ENCODE measurements around the gene ADARB2.
"Not testable (repeated sequence)": the region's sequence is repeated elsewhere in the genome, so short reads cannot be mapped to it uniquely, and the experiment has no call there.

The ADARB2 gene

GRCh38 chr10:1328161-1328823 is 409.0 kb downstream of the ADARB2 start:
- no peak for DNase-seq

GRCh38 chr10:1327759-1328158 is 409.6 kb downstream of the ADARB2 start:
- DNase-seq, result no peak

GRCh38 chr10:1326514-1326913 is 410.8 kb downstream of the ADARB2 start:
- DNase-seq, result not testable (repeated sequence)

- DNase-seq, result no peak
These were observed 412.4 kb downstream of the ADARB2 start for GRCh38 chr10:1324903-1325302.

- no peak for DNase-seq
These were observed 413.4 kb downstream of the ADARB2 start for GRCh38 chr10:1323951-1324350.

GRCh38 chr10:1320739-1321320 is 416.5 kb downstream of the ADARB2 start:
- DNase-seq, result no peak

GRCh38 chr10:1316809-1317143 is 420.5 kb downstream of the ADARB2 start:
- DNase-seq, result no peak

- DNase-seq, result no peak
These were observed 421.1 kb downstream of the ADARB2 start for GRCh38 chr10:1316121-1316808.

- DNase-seq, result no peak
These were observed 422.1 kb downstream of the ADARB2 start for GRCh38 chr10:1315178-1315577.

GRCh38 chr10:1311726-1312125 is 425.6 kb downstream of the ADARB2 start:
- DNase-seq, result no peak

GRCh38 chr10:1310271-1310789 is 427.0 kb downstream of the ADARB2 start:
- no peak for DNase-seq

GRCh38 chr10:1309617-1310270 is 427.6 kb downstream of the ADARB2 start:
- DNase-seq, result no peak

GRCh38 chr10:1308962-1309616 is 428.2 kb downstream of the ADARB2 start:
- no peak for DNase-seq

- no peak for DNase-seq
These were observed 429.0 kb downstream of the ADARB2 start for GRCh38 chr10:1308173-1308961.

- no peak for DNase-seq
These were observed 436.2 kb downstream of the ADARB2 start for GRCh38 chr10:1301143-1301542.

- no peak for DNase-seq
These were observed 437.1 kb downstream of the ADARB2 start for GRCh38 chr10:1300218-1300617.

GRCh38 chr10:1299041-1299726 is 438.1 kb downstream of the ADARB2 start:
- no peak for DNase-seq

GRCh38 chr10:1297566-1298301 is 439.6 kb downstream of the ADARB2 start:
- DNase-seq, result no peak

- no peak for DNase-seq
These were observed 441.4 kb downstream of the ADARB2 start for GRCh38 chr10:1295756-1296480.

GRCh38 chr10:1294748-1295147 is 442.6 kb downstream of the ADARB2 start:
- no peak for DNase-seq
